HEK293 (cell line): Measurements from ENCODE around the gene SPECC1L.

Experiments used
- KLF1 ChIP-seq: fragments of 450-650 bp; formaldehyde crosslinking; IDR thresholded peaks from 2 replicates; pipeline ENCODE4 v1.5.1; 2016; ENCODE audit warnings: missing biosample characterization, missing genetic modification characterization
- TCF7L2 ChIP-seq: IDR thresholded peaks from 2 replicates; pipeline ENCODE4 v1.6.1; 2011; ENCODE audit warnings: low read depth, mild to moderate bottlenecking, inconsistent platforms, low read length, moderate library complexity, borderline replicate concordance
- ZBTB21 ChIP-seq: fragments of 450-650 bp; formaldehyde crosslinking; IDR thresholded peaks from 2 replicates; pipeline ENCODE4 v1.5.1; 2017; ENCODE audit warnings: missing biosample characterization, missing genetic modification characterization
- ZNF121 ChIP-seq: fragments of 450-650 bp; formaldehyde crosslinking; IDR thresholded peaks from 2 replicates; pipeline ENCODE4 v1.5.1; 2016; ENCODE audit warnings: missing biosample characterization, missing genetic modification characterization
- ZNF174 ChIP-seq: fragments of 450-650 bp; formaldehyde crosslinking; IDR thresholded peaks from 2 replicates; pipeline ENCODE4 v1.5.0; 2017; ENCODE audit warnings: missing biosample characterization, mild to moderate bottlenecking, missing genetic modification characterization
- TF ChIP-seq, protein P1 (sequence below): fragments of 450-650 bp; formaldehyde crosslinking; IDR thresholded peaks from 2 replicates; pipeline ENCODE4 v1.5.1; 2016; ENCODE audit warnings: missing biosample characterization, missing genetic modification characterization
- TF ChIP-seq, protein P2 (sequence below): fragments of 450-650 bp; formaldehyde crosslinking; IDR thresholded peaks from 2 replicates; pipeline ENCODE4 v1.5.1; 2016; ENCODE audit warnings: missing biosample characterization, missing genetic modification characterization
- TF ChIP-seq, protein P3 (sequence below): fragments of 450-650 bp; formaldehyde crosslinking; IDR thresholded peaks from 2 replicates; pipeline ENCODE4 v1.5.1; 2017; ENCODE audit warnings: missing biosample characterization, mild to moderate bottlenecking, missing genetic modification characterization, moderate library complexity
- TF ChIP-seq, protein P4 (sequence below): fragments of 450-650 bp; formaldehyde crosslinking; IDR thresholded peaks from 2 replicates; pipeline ENCODE4 v1.5.1; 2017; ENCODE audit warnings: missing biosample characterization, missing genetic modification characterization
- TF ChIP-seq, protein P5 (sequence below): fragments of 450-650 bp; formaldehyde crosslinking; IDR thresholded peaks from 2 replicates; pipeline ENCODE4 v1.5.1; 2016; ENCODE audit warnings: missing biosample characterization, missing genetic modification characterization

DNA sequence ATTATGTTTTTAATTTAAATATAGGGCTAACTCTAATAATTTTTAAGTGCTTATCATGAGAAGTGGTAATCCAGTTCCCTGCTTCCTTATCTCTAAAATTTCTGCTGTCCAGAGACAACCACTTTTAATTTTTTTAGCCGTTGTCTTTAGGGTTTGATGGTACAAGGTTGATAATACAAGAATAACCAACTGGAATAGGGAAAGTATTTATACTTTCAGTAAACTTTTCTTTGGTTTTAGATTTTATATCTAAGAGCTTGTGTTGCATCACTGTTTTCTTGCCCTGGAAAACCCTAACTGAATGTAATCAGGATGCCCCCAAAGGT is 110.2 kb downstream of the SPECC1L start:
- TF ChIP-seq ZBTB21 (tag by site-specific recombination), result no peak
- TF ChIP-seq, protein P1, sequence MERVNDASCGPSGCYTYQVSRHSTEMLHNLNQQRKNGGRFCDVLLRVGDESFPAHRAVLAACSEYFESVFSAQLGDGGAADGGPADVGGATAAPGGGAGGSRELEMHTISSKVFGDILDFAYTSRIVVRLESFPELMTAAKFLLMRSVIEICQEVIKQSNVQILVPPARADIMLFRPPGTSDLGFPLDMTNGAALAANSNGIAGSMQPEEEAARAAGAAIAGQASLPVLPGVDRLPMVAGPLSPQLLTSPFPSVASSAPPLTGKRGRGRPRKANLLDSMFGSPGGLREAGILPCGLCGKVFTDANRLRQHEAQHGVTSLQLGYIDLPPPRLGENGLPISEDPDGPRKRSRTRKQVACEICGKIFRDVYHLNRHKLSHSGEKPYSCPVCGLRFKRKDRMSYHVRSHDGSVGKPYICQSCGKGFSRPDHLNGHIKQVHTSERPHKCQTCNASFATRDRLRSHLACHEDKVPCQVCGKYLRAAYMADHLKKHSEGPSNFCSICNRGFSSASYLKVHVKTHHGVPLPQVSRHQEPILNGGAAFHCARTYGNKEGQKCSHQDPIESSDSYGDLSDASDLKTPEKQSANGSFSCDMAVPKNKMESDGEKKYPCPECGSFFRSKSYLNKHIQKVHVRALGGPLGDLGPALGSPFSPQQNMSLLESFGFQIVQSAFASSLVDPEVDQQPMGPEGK (tag by site-specific recombination), result no peak
- TF ChIP-seq ZNF121 (tag by site-specific recombination), result no peak
- TF ChIP-seq, protein P2, sequence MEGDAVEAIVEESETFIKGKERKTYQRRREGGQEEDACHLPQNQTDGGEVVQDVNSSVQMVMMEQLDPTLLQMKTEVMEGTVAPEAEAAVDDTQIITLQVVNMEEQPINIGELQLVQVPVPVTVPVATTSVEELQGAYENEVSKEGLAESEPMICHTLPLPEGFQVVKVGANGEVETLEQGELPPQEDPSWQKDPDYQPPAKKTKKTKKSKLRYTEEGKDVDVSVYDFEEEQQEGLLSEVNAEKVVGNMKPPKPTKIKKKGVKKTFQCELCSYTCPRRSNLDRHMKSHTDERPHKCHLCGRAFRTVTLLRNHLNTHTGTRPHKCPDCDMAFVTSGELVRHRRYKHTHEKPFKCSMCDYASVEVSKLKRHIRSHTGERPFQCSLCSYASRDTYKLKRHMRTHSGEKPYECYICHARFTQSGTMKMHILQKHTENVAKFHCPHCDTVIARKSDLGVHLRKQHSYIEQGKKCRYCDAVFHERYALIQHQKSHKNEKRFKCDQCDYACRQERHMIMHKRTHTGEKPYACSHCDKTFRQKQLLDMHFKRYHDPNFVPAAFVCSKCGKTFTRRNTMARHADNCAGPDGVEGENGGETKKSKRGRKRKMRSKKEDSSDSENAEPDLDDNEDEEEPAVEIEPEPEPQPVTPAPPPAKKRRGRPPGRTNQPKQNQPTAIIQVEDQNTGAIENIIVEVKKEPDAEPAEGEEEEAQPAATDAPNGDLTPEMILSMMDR (tag by site-specific recombination), result no peak
- TF ChIP-seq KLF1 (tag by site-specific recombination), result no peak
- TF ChIP-seq, protein P3, sequence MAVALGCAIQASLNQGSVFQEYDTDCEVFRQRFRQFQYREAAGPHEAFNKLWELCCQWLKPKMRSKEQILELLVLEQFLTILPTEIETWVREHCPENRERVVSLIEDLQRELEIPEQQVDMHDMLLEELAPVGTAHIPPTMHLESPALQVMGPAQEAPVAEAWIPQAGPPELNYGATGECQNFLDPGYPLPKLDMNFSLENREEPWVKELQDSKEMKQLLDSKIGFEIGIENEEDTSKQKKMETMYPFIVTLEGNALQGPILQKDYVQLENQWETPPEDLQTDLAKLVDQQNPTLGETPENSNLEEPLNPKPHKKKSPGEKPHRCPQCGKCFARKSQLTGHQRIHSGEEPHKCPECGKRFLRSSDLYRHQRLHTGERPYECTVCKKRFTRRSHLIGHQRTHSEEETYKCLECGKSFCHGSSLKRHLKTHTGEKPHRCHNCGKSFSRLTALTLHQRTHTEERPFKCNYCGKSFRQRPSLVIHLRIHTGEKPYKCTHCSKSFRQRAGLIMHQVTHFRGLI (tag by site-specific recombination), result no peak
- TF ChIP-seq, protein P4, sequence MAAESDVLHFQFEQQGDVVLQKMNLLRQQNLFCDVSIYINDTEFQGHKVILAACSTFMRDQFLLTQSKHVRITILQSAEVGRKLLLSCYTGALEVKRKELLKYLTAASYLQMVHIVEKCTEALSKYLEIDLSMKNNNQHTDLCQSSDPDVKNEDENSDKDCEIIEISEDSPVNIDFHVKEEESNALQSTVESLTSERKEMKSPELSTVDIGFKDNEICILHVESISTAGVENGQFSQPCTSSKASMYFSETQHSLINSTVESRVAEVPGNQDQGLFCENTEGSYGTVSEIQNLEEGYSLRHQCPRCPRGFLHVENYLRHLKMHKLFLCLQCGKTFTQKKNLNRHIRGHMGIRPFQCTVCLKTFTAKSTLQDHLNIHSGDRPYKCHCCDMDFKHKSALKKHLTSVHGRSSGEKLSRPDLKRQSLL (tag by site-specific recombination), result no peak
- TF ChIP-seq, protein P5, sequence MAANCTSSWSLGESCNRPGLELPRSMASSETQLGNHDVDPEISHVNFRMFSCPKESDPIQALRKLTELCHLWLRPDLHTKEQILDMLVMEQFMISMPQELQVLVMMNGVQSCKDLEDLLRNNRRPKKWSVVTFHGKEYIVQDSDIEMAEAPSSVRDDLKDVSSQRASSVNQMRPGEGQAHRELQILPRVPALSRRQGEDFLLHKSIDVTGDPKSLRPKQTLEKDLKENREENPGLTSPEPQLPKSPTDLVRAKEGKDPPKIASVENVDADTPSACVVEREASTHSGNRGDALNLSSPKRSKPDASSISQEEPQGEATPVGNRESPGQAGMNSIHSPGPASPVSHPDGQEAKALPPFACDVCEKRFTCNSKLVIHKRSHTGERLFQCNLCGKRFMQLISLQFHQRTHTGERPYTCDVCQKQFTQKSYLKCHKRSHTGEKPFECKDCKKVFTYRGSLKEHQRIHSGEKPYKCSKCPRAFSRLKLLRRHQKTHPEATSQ, result no peak
- TF ChIP-seq TCF7L2, result no peak
- TF ChIP-seq ZNF174 (tag by site-specific recombination), result no peak
